Measurements from ENCODE around the gene FILIP1L.

- TF ChIP-seq REST (IDR thresholded peaks at IDR 0.05; ENCODE audit: insufficient read depth in 1 of 2, low read depth in 2 of 2, low read length in 2 of 2), result no peak
- no peak for TF ChIP-seq SIN3A (IDR thresholded peaks at IDR 0.05; ENCODE audit: borderline replicate concordance, insufficient read depth, low read length)
- no peak for TF ChIP-seq POLR2AphosphoS5 (IDR thresholded peaks at IDR 0.05; ENCODE audit: low read depth, low read length)
- TF ChIP-seq TAF1 (IDR thresholded peaks at IDR 0.05; ENCODE audit: borderline replicate concordance, insufficient read depth, low read length), result no peak
These were observed 236.3 kb downstream of the FILIP1L start for GRCh38 chr3:99878005-99878404.
